Measurements from ENCODE around the gene SH3TC1. TPM values are rescaled to one million over a fixed set of nuclear protein-coding genes. Genes with fewer than 3 reads are reported as not detected.

Gene SH3TC1
- total RNA-seq, 1 donor from 2014 or later = 1.2 TPM

- Mint-ChIP-seq H3K36me3 (ENCODE audit: low read depth, unreplicated experiment) (peaks cover 2% of the 10 kb centered on the region), H3K4me1 (ENCODE audit: low read depth, unreplicated experiment) (no peaks in the 10 kb centered on the region), H3K27me3 (ENCODE audit: low read depth, unreplicated experiment) (peaks cover 30% of the 10 kb centered on the region), H3K4me3 (ENCODE audit: unreplicated experiment) (no peak overlapping the region), H3K9me3 (ENCODE audit: unreplicated experiment) (peaks cover 2% of the 10 kb centered on the region), H3K27ac (ENCODE audit: unreplicated experiment) (no peak overlapping the region)
- H3K9ac ChIP-seq (ENCODE audit: low read length) = no peak overlapping the region
- H3K4me2 ChIP-seq (ENCODE audit: low read length) = no peak overlapping the region
- no peaks in the 10 kb centered on the region for H3K36me3 ChIP-seq (ENCODE audit: insufficient read depth, low read length)
- DNase-seq (ENCODE audit: low read depth) (no peak), FAIRE-seq (no peak)
- H3K4me3 ChIP-seq (ENCODE audit: insufficient read depth, low read depth, low read length) = no peak overlapping the region
- no peaks in the 10 kb centered on the region for H3K79me2 ChIP-seq (ENCODE audit: insufficient read depth, low read length)
- no peaks in the 10 kb centered on the region for H3K9me3 ChIP-seq (ENCODE audit: insufficient read depth, low read depth, low read length)
- TF ChIP-seq EZH2 (IDR thresholded peaks at IDR 0.05; ENCODE audit: insufficient read depth, low read length) (no peak), CTCF (IDR thresholded peaks at IDR 0.05; ENCODE audit: insufficient read depth, low read depth, low read length) (no peak)
- no peak overlapping the region for H2AFZ ChIP-seq (ENCODE audit: low read depth, low read length)
- H3K27me3 ChIP-seq (ENCODE audit: insufficient read depth, low read length) = peaks cover 2% of the 10 kb centered on the region
- H3K4me1 ChIP-seq (ENCODE audit: insufficient read depth, low read length) = peaks cover 5% of the 10 kb centered on the region
- no peak overlapping the region for H3K27ac ChIP-seq (ENCODE audit: low read depth, low read length)
- H4K20me1 ChIP-seq (ENCODE audit: insufficient read depth, low read length) = no peaks in the 10 kb centered on the region
These were observed 45.1 kb downstream of the SH3TC1 start for GRCh38 chr4:8244001-8244757.

DNA sequence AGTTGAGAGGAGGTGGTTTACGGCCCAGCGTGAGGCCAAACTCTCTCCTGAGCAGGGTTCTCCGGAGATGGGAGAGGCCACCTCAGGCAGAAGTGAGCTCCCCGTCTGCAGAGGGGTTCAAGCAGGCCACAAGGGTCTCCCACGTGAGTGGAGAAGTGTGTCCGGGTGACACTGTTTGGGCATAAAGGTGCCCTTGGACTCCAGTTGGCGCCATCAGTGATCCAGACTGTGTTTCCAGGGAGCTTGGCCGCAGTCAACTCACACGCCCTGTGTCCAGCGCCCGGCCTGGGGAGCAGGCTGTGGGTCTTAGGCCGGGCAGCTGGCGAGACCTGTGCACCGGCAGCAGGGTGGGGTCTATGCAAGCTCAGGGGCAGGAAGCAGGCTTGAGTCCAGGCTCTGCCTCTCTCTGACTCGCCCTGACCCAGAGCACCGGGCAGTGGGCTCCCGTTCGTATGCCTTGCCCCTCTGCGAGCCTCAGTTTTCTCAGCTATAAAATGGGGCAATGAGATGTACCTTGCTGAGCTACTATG is 45.9 kb downstream of the SH3TC1 start:
- no peak overlapping the region for H2AFZ ChIP-seq (ENCODE audit: low read depth, low read length)
- peaks cover 4% of the 10 kb centered on the region for H3K27me3 ChIP-seq (ENCODE audit: insufficient read depth, low read length)
- H3K4me2 ChIP-seq (ENCODE audit: low read length) = no peak overlapping the region
- H3K4me3 Mint-ChIP-seq (ENCODE audit: unreplicated experiment) = no peak overlapping the region
- peaks cover 2% of the 10 kb centered on the region for H3K36me3 Mint-ChIP-seq (ENCODE audit: low read depth, unreplicated experiment)
- no peak for FAIRE-seq
- no peaks in the 10 kb centered on the region for H3K9me3 ChIP-seq (ENCODE audit: insufficient read depth, low read depth, low read length)
- H3K36me3 ChIP-seq (ENCODE audit: insufficient read depth, low read length) = no peaks in the 10 kb centered on the region
- H3K27me3 Mint-ChIP-seq (ENCODE audit: low read depth, unreplicated experiment) = peaks cover 33% of the 10 kb centered on the region
- TF ChIP-seq EZH2 (IDR thresholded peaks at IDR 0.05; ENCODE audit: insufficient read depth, low read length) (no peak), CTCF (IDR thresholded peaks at IDR 0.05; ENCODE audit: insufficient read depth, low read depth, low read length) (no peak)
- no peak overlapping the region for H3K4me3 ChIP-seq (ENCODE audit: insufficient read depth, low read depth, low read length)
- no peak overlapping the region for H3K27ac ChIP-seq (ENCODE audit: low read depth, low read length)
- H4K20me1 ChIP-seq (ENCODE audit: insufficient read depth, low read length) = no peaks in the 10 kb centered on the region
- H3K4me1 Mint-ChIP-seq (ENCODE audit: low read depth, unreplicated experiment) = no peaks in the 10 kb centered on the region
- H3K27ac Mint-ChIP-seq (ENCODE audit: unreplicated experiment) = no peak overlapping the region
- H3K79me2 ChIP-seq (ENCODE audit: insufficient read depth, low read length) = no peaks in the 10 kb centered on the region
- no peak overlapping the region for H3K9ac ChIP-seq (ENCODE audit: low read length)
- no peak for DNase-seq (ENCODE audit: low read depth)
- H3K4me1 ChIP-seq (ENCODE audit: insufficient read depth, low read length) = peaks cover 5% of the 10 kb centered on the region
- peaks cover 2% of the 10 kb centered on the region for H3K9me3 Mint-ChIP-seq (ENCODE audit: unreplicated experiment)
